Measurements from ENCODE around the gene PLEKHJ1. TPM values are rescaled to one million over a fixed set of nuclear protein-coding genes. Genes with fewer than 3 reads are reported as not detected.

The PLEKHJ1 gene
- polyA plus RNA-seq, 2 donors = 55.5 to 59.5 TPM

GRCh38 chr19:2213799-2214198 lies 22.3 kb downstream of the PLEKHJ1 start:
- Histone ChIP-seq H3K4me3 (ENCODE audit: low read depth in 1 of 2, low read length in 2 of 2) (peak overlapping the region in 1 of 2 donors; percentile 14), H3K27me3 (ENCODE audit: control insufficient read depth in 1 of 2, insufficient read depth in 2 of 2, low read length in 2 of 2) (no peaks in the 10 kb centered on the region), H3K9me3 (ENCODE audit: control insufficient read depth in 2 of 2, insufficient read depth in 1 of 2, low read depth in 1 of 2, low read length in 1 of 2) (no peaks in the 10 kb centered on the region), H3K4me1 (ENCODE audit: control insufficient read depth in 2 of 2, insufficient read depth in 2 of 2, low read length in 1 of 2) (peaks cover 0 to 14% of the 10 kb centered on the region in 2 donors), H3K27ac (ENCODE audit: low read depth in 2 of 2, low read length in 1 of 2) (peak overlapping the region; percentile 81 to 90), H3K36me3 (ENCODE audit: control insufficient read depth in 2 of 2, insufficient read depth in 2 of 2, low read length in 1 of 2) (peaks cover 19 to 63% of the 10 kb centered on the region in 2 donors)
- WGBS, 2 donors = 75 to 82% methylated on average over 26 of the region's 26 CpGs

- peaks cover 19 to 63% of the 10 kb centered on the region in 2 donors for H3K36me3 ChIP-seq (ENCODE audit: control insufficient read depth in 2 of 2, insufficient read depth in 2 of 2, low read length in 1 of 2)
- peak overlapping the region; percentile 81 to 90 for H3K27ac ChIP-seq (ENCODE audit: low read depth in 2 of 2, low read length in 1 of 2)
- peak overlapping the region in 1 of 2 donors; percentile 14 for H3K4me3 ChIP-seq (ENCODE audit: low read depth in 1 of 2, low read length in 2 of 2)
- H3K27me3 ChIP-seq (ENCODE audit: control insufficient read depth in 1 of 2, insufficient read depth in 2 of 2, low read length in 2 of 2) = no peaks in the 10 kb centered on the region
- peaks cover 0 to 18% of the 10 kb centered on the region in 2 donors for H3K4me1 ChIP-seq (ENCODE audit: control insufficient read depth in 2 of 2, insufficient read depth in 2 of 2, low read length in 1 of 2)
- no peaks in the 10 kb centered on the region for H3K9me3 ChIP-seq (ENCODE audit: control insufficient read depth in 2 of 2, insufficient read depth in 1 of 2, low read depth in 1 of 2, low read length in 1 of 2)
- WGBS, 2 donors = 81 to 82% methylated on average over 21 of the region's 21 CpGs
Observed at GRCh38 chr19:2212861-2213711, 23.0 kb downstream of the PLEKHJ1 start.

GRCh38 chr19:2210987-2211740 lies 25.0 kb downstream of the PLEKHJ1 start:
- H3K36me3 ChIP-seq (ENCODE audit: control insufficient read depth in 2 of 2, insufficient read depth in 2 of 2, low read length in 1 of 2) = peaks cover 7 to 53% of the 10 kb centered on the region in 2 donors
- H3K9me3 ChIP-seq (ENCODE audit: control insufficient read depth in 2 of 2, insufficient read depth in 1 of 2, low read depth in 1 of 2, low read length in 1 of 2) = no peaks in the 10 kb centered on the region
- peaks cover 0 to 18% of the 10 kb centered on the region in 2 donors for H3K4me1 ChIP-seq (ENCODE audit: control insufficient read depth in 2 of 2, insufficient read depth in 2 of 2, low read length in 1 of 2)
- H3K4me3 ChIP-seq (ENCODE audit: low read depth in 1 of 2, low read length in 2 of 2) = no peak overlapping the region
- H3K27me3 ChIP-seq (ENCODE audit: control insufficient read depth in 1 of 2, insufficient read depth in 2 of 2, low read length in 2 of 2) = no peaks in the 10 kb centered on the region
- 92 to 95% methylated on average over 33 of the region's 33 CpGs for WGBS, 2 donors
- H3K27ac ChIP-seq (ENCODE audit: low read depth in 2 of 2, low read length in 1 of 2) = no peak overlapping the region

GRCh38 chr19:2210206-2210605 lies 25.9 kb downstream of the PLEKHJ1 start:
- H3K4me1 ChIP-seq (ENCODE audit: control insufficient read depth in 2 of 2, insufficient read depth in 2 of 2, low read length in 1 of 2) = peaks cover 0 to 20% of the 10 kb centered on the region in 2 donors
- H3K27me3 ChIP-seq (ENCODE audit: control insufficient read depth in 1 of 2, insufficient read depth in 2 of 2, low read length in 2 of 2) = no peaks in the 10 kb centered on the region
- H3K9me3 ChIP-seq (ENCODE audit: control insufficient read depth in 2 of 2, insufficient read depth in 1 of 2, low read depth in 1 of 2, low read length in 1 of 2) = no peaks in the 10 kb centered on the region
- H3K36me3 ChIP-seq (ENCODE audit: control insufficient read depth in 2 of 2, insufficient read depth in 2 of 2, low read length in 1 of 2) = peaks cover 4 to 45% of the 10 kb centered on the region in 2 donors
- 86 to 87% methylated on average over 21 of the region's 21 CpGs for WGBS, 2 donors
- H3K4me3 ChIP-seq (ENCODE audit: low read depth in 1 of 2, low read length in 2 of 2) = no peak overlapping the region
- H3K27ac ChIP-seq (ENCODE audit: low read depth in 2 of 2, low read length in 1 of 2) = no peak overlapping the region

- no peak overlapping the region for H3K27ac ChIP-seq (ENCODE audit: low read depth in 2 of 2, low read length in 1 of 2)
- H3K27me3 ChIP-seq (ENCODE audit: control insufficient read depth in 1 of 2, insufficient read depth in 2 of 2, low read length in 2 of 2) = no peaks in the 10 kb centered on the region
- no peaks in the 10 kb centered on the region for H3K9me3 ChIP-seq (ENCODE audit: control insufficient read depth in 2 of 2, insufficient read depth in 1 of 2, low read depth in 1 of 2, low read length in 1 of 2)
- H3K4me3 ChIP-seq (ENCODE audit: low read depth in 1 of 2, low read length in 2 of 2) = no peak overlapping the region
- WGBS, 2 donors = 93% methylated on average over 17 of the region's 17 CpGs
- H3K36me3 ChIP-seq (ENCODE audit: control insufficient read depth in 2 of 2, insufficient read depth in 2 of 2, low read length in 1 of 2) = peaks cover 3 to 44% of the 10 kb centered on the region in 2 donors
- H3K4me1 ChIP-seq (ENCODE audit: control insufficient read depth in 2 of 2, insufficient read depth in 2 of 2, low read length in 1 of 2) = peaks cover 0 to 21% of the 10 kb centered on the region in 2 donors
Observed at GRCh38 chr19:2209408-2209807, 26.7 kb downstream of the PLEKHJ1 start.

GRCh38 chr19:2208975-2209374 lies 27.2 kb downstream of the PLEKHJ1 start:
- H3K27ac ChIP-seq (ENCODE audit: low read depth in 2 of 2, low read length in 1 of 2) = no peak overlapping the region
- WGBS, 2 donors = 79 to 80% methylated on average over 10 of the region's 10 CpGs
- H3K36me3 ChIP-seq (ENCODE audit: control insufficient read depth in 2 of 2, insufficient read depth in 2 of 2, low read length in 1 of 2) = peaks cover 3 to 43% of the 10 kb centered on the region in 2 donors
- no peak overlapping the region for H3K4me3 ChIP-seq (ENCODE audit: low read depth in 1 of 2, low read length in 2 of 2)
- peaks cover 3 to 22% of the 10 kb centered on the region in 2 donors for H3K4me1 ChIP-seq (ENCODE audit: control insufficient read depth in 2 of 2, insufficient read depth in 2 of 2, low read length in 1 of 2)
- H3K9me3 ChIP-seq (ENCODE audit: control insufficient read depth in 2 of 2, insufficient read depth in 1 of 2, low read depth in 1 of 2, low read length in 1 of 2) = no peaks in the 10 kb centered on the region
- no peaks in the 10 kb centered on the region for H3K27me3 ChIP-seq (ENCODE audit: control insufficient read depth in 1 of 2, insufficient read depth in 2 of 2, low read length in 2 of 2)

- peaks cover 10 to 22% of the 10 kb centered on the region in 2 donors for H3K4me1 ChIP-seq (ENCODE audit: control insufficient read depth in 2 of 2, insufficient read depth in 2 of 2, low read length in 1 of 2)
- no peak overlapping the region for H3K27ac ChIP-seq (ENCODE audit: low read depth in 2 of 2, low read length in 1 of 2)
- peaks cover 3 to 43% of the 10 kb centered on the region in 2 donors for H3K36me3 ChIP-seq (ENCODE audit: control insufficient read depth in 2 of 2, insufficient read depth in 2 of 2, low read length in 1 of 2)
- H3K9me3 ChIP-seq (ENCODE audit: control insufficient read depth in 2 of 2, insufficient read depth in 1 of 2, low read depth in 1 of 2, low read length in 1 of 2) = no peaks in the 10 kb centered on the region
- H3K27me3 ChIP-seq (ENCODE audit: control insufficient read depth in 1 of 2, insufficient read depth in 2 of 2, low read length in 2 of 2) = no peaks in the 10 kb centered on the region
- no peak overlapping the region for H3K4me3 ChIP-seq (ENCODE audit: low read depth in 1 of 2, low read length in 2 of 2)
- WGBS, 2 donors = 72% methylated on average over 36 of the region's 36 CpGs
Observed at GRCh38 chr19:2207991-2208860, 27.9 kb downstream of the PLEKHJ1 start.

- Histone ChIP-seq H3K9me3 (ENCODE audit: control insufficient read depth in 2 of 2, insufficient read depth in 1 of 2, low read depth in 1 of 2, low read length in 1 of 2) (no peaks in the 10 kb centered on the region), H3K27ac (ENCODE audit: low read depth in 2 of 2, low read length in 1 of 2) (no peak overlapping the region), H3K4me3 (ENCODE audit: low read depth in 1 of 2, low read length in 2 of 2) (no peak overlapping the region), H3K27me3 (ENCODE audit: control insufficient read depth in 1 of 2, insufficient read depth in 2 of 2, low read length in 2 of 2) (no peaks in the 10 kb centered on the region), H3K36me3 (ENCODE audit: control insufficient read depth in 2 of 2, insufficient read depth in 2 of 2, low read length in 1 of 2) (peaks cover 3 to 46% of the 10 kb centered on the region in 2 donors), H3K4me1 (ENCODE audit: control insufficient read depth in 2 of 2, insufficient read depth in 2 of 2, low read length in 1 of 2) (peaks cover 13 to 26% of the 10 kb centered on the region in 2 donors)
- WGBS, 2 donors = 93 to 96% methylated on average over 15 of the region's 15 CpGs
Observed at GRCh38 chr19:2207008-2207407, 29.1 kb downstream of the PLEKHJ1 start.

GRCh38 chr19:2202366-2202765 lies 33.8 kb downstream of the PLEKHJ1 start:
- no peaks in the 10 kb centered on the region for H3K9me3 ChIP-seq (ENCODE audit: control insufficient read depth in 2 of 2, insufficient read depth in 1 of 2, low read depth in 1 of 2, low read length in 1 of 2)
- 77 to 79% methylated on average over 15 of the region's 15 CpGs for WGBS, 2 donors
- peaks cover 0 to 40% of the 10 kb centered on the region in 2 donors for H3K36me3 ChIP-seq (ENCODE audit: control insufficient read depth in 2 of 2, insufficient read depth in 2 of 2, low read length in 1 of 2)
- H3K4me1 ChIP-seq (ENCODE audit: control insufficient read depth in 2 of 2, insufficient read depth in 2 of 2, low read length in 1 of 2) = peaks cover 19 to 31% of the 10 kb centered on the region in 2 donors
- peak overlapping the region; percentile 79 to 88 for H3K27ac ChIP-seq (ENCODE audit: low read depth in 2 of 2, low read length in 1 of 2)
- H3K27me3 ChIP-seq (ENCODE audit: control insufficient read depth in 1 of 2, insufficient read depth in 2 of 2, low read length in 2 of 2) = no peaks in the 10 kb centered on the region
- no peak overlapping the region for H3K4me3 ChIP-seq (ENCODE audit: low read depth in 1 of 2, low read length in 2 of 2)
